Activated T-cell treated with anti-CD3 and anti-CD28 coated beads for 48 hours (primary cell): Measurements from ENCODE around the gene MSS51.

Experiments
- DNase-seq: peaks from one replicate; pipeline ENCODE4 v3.0.0-alpha.2; 2020; ENCODE audit warnings: low read depth

The MSS51 gene

GRCh38 chr10:73433538-73433867 lies at the start of gene MSS51:
TSS of gene MSS51 (minus strand) at chr10:73433561. CDS start at chr10:73428284, 5,277 bp downstream.
- DNase-seq = no peak

DNA sequence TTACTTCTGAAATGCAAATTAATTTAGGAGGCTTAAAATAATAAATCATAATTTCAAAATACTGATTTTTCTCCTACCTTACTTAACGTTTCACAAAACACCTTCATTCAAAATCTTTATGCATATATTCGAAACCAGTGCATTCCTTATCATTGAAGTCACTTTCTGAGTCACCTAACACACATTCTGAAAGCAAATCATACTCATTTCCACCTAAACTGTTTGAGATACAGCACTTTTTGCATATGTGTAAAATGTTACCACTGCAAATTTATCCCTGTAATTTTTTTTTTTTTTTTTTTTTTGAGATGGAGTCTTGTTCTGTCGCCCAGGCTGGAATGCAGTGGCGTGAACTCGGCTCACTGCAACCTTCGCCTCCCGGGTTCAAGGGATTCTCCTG lies 46.8 kb upstream of the MSS51 start:
- no peak for DNase-seq

DNA sequence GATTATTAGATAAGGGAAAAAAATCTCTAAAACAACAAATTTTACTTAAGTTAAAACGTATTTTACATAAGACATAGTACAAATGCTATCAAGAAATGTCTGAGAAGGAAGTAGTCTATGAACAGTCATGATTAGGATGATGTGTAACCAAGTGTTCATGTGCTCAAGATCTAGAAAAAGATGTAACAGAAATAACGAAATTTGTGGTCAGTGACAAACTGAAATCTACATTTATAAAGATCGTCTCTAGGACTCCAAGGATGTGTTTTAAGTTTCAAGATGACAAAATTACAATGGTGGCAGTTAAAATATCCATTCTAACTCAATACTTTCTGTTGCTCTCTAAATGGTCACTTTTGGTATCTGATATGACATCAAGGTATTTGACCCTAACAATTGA lies 45.3 kb upstream of the MSS51 start:
- DNase-seq = no peak

- DNase-seq = no peak
These were observed 37.9 kb upstream of the MSS51 start for GRCh38 chr10:73471226-73471625.

- no peak for DNase-seq
These were observed 36.2 kb upstream of the MSS51 start for GRCh38 chr10:73469579-73469978.

- no peak for DNase-seq
These were observed 33.8 kb upstream of the MSS51 start for GRCh38 chr10:73467206-73467605.

GRCh38 chr10:73465978-73466726 lies 32.8 kb upstream of the MSS51 start:
- no peak for DNase-seq

DNA sequence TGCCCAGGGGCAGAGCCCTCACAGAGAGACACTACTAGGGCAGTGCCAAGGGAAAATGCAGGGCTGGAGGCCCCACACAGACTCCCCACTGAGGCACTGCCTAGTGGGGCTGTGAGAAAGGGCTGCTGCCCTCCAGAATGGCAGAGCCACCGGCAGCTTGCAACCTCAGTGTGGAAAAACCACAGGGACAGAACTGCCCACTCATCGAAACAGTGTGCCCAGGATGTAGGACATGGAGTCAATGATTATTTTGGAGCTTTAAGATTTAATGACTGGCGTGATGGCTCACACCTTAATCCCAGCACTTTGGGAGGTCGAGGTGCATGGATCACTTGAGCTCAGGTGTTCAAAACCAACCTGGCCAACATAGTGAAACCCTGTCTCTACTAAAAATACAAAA lies 27.5 kb upstream of the MSS51 start:
- no peak for DNase-seq

GRCh38 chr10:73459683-73460314 lies 26.4 kb upstream of the MSS51 start:
- DNase-seq = no peak

DNA sequence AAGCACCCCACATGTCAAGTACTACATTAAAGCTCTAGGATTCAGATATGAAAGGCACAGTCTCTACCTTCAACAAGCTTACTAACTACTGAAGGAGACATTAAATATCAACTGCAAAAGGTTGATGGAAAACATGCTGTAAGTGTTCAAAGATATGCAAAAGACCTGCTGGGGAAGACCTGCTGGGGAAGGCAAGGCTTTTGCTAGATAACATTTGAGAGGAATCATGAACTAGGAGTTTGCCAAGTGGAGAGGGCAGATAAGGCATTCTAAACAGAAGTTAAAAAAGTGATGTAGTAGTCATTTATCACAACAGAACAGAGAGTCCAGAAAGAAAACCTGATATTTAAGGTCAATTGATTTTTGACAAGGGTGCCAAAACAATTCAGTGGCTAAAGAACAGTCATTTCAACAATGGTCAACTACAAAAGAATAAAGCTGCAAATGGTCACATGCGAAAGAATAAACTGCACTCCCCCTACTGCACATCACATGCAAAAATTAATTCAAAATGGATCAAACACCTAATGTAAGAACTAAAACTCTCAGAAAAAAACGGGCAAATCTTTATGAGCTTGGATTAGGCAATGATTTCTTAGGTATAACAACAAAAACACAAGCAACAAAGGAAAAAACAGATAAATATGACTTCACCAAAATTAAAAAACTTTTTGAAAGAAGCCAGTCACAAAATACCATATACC lies 23.0 kb upstream of the MSS51 start:
- no peak for DNase-seq

DNA sequence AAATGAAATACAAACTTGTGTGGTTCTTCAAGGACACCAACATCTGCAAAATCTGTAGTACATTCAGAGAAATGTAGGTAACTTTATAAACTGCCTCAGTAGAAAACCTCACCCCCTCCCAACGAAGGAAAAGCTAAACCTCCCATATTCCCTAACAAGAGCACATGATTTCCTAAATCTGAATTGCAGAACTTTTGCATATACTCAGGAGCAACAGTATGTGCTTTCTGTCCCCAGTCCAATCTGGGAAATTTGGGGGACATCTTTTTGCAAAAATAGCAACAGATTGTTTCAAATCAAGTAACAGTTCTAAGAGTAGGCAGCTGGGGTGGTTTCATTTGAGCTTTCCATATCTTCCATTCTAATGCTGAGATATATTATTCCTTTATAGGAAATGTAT lies 15.8 kb upstream of the MSS51 start:
- DNase-seq = no peak

DNA sequence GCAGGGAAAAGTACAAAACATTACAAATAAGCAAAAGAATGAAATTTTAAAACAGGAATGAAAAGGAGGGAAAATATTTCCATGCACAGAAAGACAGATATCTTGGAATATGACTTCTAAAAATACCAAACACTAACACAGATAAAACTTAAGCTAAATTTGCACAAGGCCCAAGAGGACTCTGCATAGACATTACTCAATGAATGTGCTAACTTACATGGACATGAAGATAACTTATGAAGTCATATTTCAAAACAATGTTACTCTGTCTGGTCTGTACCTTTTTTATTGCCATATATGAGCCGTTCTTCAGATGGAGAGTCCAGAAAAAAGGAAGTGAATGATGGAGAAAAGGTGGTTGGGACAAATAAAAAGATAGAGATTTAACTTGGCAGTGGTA lies 15.0 kb upstream of the MSS51 start:
- no peak for DNase-seq

DNA sequence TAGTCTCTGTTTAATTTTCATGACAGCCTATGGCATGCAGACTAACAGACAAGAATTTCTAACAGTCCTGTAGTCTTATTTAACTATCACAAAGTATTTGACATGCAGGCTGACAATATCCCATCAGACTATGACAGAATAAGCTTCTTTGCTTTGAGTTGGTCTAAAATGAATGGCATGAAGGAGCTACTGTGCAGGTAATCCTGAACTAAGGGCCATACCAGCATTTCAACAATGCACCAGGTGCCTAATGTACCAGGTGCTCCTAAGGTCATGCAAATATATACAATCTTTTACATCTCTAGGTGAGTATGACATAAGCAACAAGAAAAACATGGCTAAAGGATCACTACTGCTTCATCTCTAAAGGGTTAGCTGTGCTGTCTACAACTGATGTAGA lies 13.6 kb upstream of the MSS51 start:
- no peak for DNase-seq

DNA sequence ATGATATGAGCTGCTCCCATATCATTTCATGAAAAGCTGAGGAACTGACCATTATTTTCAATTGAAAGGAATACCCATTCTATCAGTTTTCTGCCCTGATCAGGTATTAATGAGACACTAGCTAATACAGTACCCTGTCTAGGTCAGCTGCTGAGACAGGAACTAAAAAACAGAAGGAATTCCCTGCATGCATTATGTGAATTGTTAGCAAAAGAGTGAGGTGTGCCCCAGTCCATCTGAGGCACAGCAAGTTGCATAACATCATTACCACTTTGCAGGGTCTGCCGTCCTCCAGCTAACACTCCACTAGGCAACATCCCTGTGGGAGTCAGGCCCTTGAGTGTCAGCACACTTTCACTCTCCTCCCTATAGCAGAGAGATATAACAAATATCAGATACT lies 11.1 kb upstream of the MSS51 start:
- no peak for DNase-seq

DNA sequence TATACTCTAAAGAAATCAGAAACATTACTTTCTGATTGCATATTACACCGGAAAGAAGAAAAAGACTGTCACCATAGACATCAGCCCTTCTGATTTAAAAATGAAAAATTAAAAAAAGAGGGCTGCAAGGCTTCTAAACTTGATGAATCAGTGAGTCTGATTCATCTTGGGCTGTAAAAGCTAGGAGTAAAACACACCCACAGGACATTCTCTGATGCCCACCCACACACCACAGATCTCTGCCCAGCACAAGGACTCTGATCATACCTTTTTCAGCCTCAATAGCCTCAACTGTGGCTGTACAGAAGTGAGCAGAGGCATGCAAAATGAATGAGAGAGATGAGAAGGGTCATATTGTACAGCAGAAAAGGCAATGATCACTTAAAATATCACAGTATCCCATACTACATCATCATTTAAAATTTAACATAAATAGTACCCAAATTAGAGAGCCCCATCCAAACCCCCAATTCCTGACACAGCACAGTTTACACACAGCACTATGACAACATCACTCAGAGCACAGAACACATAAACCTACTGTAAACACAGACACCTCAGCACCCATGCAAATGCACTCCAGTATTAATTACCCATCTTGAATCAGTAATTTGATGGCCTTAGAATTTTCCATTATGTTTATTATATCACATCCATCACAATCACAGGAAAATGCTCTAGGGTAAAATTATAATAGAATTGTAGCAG lies 6.4 kb upstream of the MSS51 start:
- no peak for DNase-seq

DNA sequence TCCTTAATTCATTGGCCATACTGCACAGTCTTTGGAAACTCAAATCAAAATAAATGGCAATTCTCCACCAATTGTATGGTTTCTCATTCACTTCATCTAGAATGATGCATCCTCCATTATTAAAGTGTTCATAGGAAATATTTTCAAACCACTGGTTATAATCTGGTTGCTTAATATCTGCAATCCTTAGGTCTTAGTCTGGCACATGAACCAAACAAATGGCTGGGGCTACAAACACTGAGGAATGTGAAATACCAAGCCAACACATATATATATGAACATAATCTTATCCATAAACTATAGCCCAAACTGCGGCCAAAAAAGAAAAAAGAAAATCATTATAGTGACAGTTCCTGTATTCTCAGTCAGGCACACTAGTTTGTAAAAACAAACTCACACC lies 5.7 kb upstream of the MSS51 start:
- DNase-seq = no peak

DNA sequence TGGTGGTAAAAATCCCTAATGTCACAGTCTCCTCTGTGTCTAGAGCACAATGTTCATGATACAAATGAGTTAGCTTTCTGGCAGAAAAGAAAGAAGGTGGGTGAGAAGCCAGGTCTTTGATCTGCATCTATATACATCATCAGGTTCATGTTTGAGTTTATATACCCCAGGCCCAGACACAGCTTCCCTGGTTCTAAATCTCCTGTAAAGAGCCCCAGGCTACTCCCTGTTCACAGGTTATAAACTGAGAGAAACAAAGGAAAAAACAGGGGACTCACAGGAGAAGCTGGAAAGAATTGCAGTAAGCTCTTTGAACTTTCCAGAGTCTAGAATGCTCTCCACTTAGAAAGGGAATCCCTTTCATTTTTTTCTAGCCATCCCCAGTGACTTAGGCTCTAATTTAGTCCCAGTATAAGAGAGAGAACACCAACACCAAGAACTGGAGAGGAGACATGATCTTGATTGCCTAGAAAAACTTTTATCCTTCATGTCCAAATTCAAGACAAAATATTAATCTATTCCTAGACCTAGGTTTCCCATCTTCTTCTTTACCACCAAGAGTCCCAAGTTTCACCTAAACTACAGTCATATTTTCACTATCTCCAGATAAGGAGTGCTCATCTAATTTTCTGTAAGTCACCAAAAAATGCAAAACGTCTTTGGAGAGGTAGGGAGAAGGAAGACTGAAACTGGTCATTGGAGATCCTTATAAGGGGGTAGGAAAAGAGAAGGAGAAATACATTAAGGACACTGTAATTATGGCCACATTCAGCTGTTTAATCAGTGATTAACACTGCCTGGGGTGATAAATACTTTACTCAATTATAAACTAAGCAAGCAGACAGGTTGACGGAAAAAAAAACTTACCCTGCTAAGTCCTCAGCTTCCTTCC lies 469 bp downstream of the MSS51 start:
- no peak for DNase-seq

DNA sequence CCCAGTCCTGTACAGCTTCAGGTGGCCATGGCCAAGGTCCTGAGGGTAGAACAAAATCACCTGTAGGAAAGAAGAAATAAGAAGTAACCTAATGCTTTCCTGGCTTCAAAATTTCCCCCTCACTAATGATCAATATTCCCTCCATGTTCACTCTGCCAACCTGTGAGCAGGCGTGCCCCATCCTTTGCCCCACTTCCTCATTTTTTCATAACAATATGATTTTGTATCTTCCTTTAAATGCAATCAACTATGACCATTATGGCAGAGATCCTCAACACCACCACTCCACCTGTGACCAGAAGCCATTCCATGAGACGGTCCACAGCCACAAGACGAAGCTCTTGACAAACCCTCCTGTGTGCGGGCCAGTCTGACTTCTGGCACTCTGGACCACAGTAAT lies 7.0 kb downstream of the MSS51 start:
- no peak for DNase-seq

GRCh38 chr10:73424478-73424877 lies 8.9 kb downstream of the MSS51 start:
- no peak for DNase-seq

DNA sequence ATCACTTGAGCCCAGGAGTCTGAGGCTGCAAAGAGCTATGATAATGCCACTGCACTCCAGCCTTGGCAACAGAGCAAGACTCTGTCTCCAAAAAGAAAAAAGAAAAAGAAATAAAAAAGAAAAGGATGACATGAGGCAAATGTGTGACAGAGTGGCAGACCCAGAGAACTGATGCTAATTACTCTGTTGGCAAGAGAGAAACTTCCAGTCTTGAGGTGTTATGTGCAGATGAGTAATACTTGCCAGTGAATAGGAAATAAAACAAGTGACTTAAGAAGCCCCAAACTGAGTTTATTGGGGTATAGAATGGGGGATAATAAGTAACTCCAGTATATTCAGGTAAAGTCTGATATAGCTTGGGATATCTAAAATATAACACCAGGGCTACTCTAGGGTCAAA lies 10.1 kb downstream of the MSS51 start:
- no peak for DNase-seq

DNA sequence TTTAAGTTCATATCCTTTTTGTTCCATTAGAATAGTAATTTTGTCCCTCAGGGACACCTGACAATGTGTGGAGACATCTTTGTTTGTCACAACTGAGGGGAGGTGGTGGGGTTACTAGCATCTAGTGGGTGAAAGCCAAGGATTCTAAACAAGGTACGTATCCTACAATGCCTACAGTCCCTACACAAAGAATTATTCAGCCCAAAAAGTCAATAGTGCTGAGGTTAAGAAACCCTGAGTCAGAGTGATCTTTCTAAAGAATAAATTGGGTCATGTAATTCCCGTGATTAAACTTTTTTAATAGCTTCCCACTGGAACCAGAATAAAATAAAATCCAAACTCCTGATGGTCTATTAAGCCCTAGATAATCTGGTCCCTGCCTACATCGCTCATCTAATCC lies 16.8 kb downstream of the MSS51 start:
- no peak for DNase-seq
